ENCODE results near the gene GDI2. TPM values are rescaled to one million over a fixed set of nuclear protein-coding genes. Genes with fewer than 3 reads are reported as not detected.

GDI2 gene
- total and polyA plus RNA-seq, 4 donors, result 103 to 190 (median 155) TPM

- Histone ChIP-seq H3K4me1 (ENCODE audit: control insufficient read depth in 4 of 4, insufficient read depth in 4 of 4, low read length in 3 of 4) (peaks cover 1 to 27% (median 12%) of the 10 kb centered on the region in 4 donors), H3K9me3 (ENCODE audit: control insufficient read depth in 4 of 4, low read length in 3 of 4) (no peaks in the 10 kb centered on the region), H3K9ac (ENCODE audit: low read depth in 1 of 2, low read length in 2 of 2) (no peak overlapping the region), H3K27ac (ENCODE audit: low read depth in 1 of 2, low read length in 2 of 2) (peak overlapping the region; percentile 31 to 42), H3K36me3 (ENCODE audit: control insufficient read depth in 4 of 4, insufficient read depth in 3 of 4, low read depth in 1 of 4, low read length in 3 of 4) (peaks cover 5 to 51% (median 40%) of the 10 kb centered on the region in 4 donors), H3K4me3 (ENCODE audit: low read depth in 1 of 3, low read length in 3 of 3) (no peak overlapping the region), H3K27me3 (ENCODE audit: control insufficient read depth in 4 of 4, insufficient read depth in 4 of 4, low read length in 3 of 4) (no peaks in the 10 kb centered on the region)
- DNase-seq (ENCODE audit: low spot score), result no peak
- 94% methylated on average over 2 of the region's 2 CpGs for WGBS
- no peak for TF ChIP-seq ATF3 (IDR thresholded peaks at IDR 0.05)
- TF ChIP-seq FOXA2 (IDR thresholded peaks at IDR 0.05), result peak; percentile 1
- no peak for TF ChIP-seq RAD21 (IDR thresholded peaks at IDR 0.05)
- no peak for TF ChIP-seq SP1 (IDR thresholded peaks at IDR 0.05)
These were observed 47.0 kb downstream of the GDI2 start for GRCh38 chr10:5766189-5766588.

- no peak for DNase-seq (ENCODE audit: low spot score)
- H3K9ac ChIP-seq (ENCODE audit: low read depth in 1 of 2, low read length in 2 of 2), result no peak overlapping the region
- no peak for TF ChIP-seq JUND (IDR thresholded peaks at IDR 0.05)
- no peak for TF ChIP-seq RXRA (IDR thresholded peaks at IDR 0.05)
- no peak for TF ChIP-seq ZBTB33 (IDR thresholded peaks at IDR 0.05)
- TF ChIP-seq YY1 (IDR thresholded peaks at IDR 0.05), result peak; percentile 30
- TF ChIP-seq RAD21 (IDR thresholded peaks at IDR 0.05), result peak in 1 of 2 donors; percentile 8
- no peak for TF ChIP-seq TAF1 (conservative IDR thresholded peaks at IDR 0.05)
- TF ChIP-seq NR2F2 (IDR thresholded peaks at IDR 0.05), result no peak
- no peak for TF ChIP-seq ATF3 (IDR thresholded peaks at IDR 0.05)
- TF ChIP-seq HNF4G (IDR thresholded peaks at IDR 0.05), result no peak
- TF ChIP-seq SP1 (IDR thresholded peaks at IDR 0.05), result no peak
- no peak for TF ChIP-seq FOXA2 (IDR thresholded peaks at IDR 0.05)
- TF ChIP-seq HNF4A (conservative IDR thresholded peaks at IDR 0.05), result peak in 1 of 2 donors; percentile 13
- no peak for TF ChIP-seq MAX (IDR thresholded peaks at IDR 0.05)
- TF ChIP-seq CTCF (IDR thresholded peaks at IDR 0.05; ENCODE audit: low read depth, low read length, missing input control), result no peak
- TF ChIP-seq FOXA1 (IDR thresholded peaks at IDR 0.05), result no peak
- no peak for TF ChIP-seq EGR1 (IDR thresholded peaks at IDR 0.05; ENCODE audit: low read depth in 2 of 2)
- TF ChIP-seq GABPA (IDR thresholded peaks at IDR 0.05 in 1 of 2, conservative IDR thresholded peaks at IDR 0.05 in 1 of 2), result no peak
- H3K27ac ChIP-seq (ENCODE audit: low read depth in 1 of 2, low read length in 2 of 2), result peak overlapping the region; percentile 39 to 42
- WGBS, result 38% methylated on average over 2 of the region's 2 CpGs
- H3K27me3 ChIP-seq (ENCODE audit: control insufficient read depth in 4 of 4, insufficient read depth in 4 of 4, low read length in 3 of 4), result no peaks in the 10 kb centered on the region
- no peaks in the 10 kb centered on the region for H3K9me3 ChIP-seq (ENCODE audit: control insufficient read depth in 4 of 4, low read length in 3 of 4)
- H3K36me3 ChIP-seq (ENCODE audit: control insufficient read depth in 4 of 4, insufficient read depth in 3 of 4, low read depth in 1 of 4, low read length in 3 of 4), result peaks cover 5 to 56% (median 42%) of the 10 kb centered on the region in 4 donors
- peaks cover 1 to 31% (median 12%) of the 10 kb centered on the region in 4 donors for H3K4me1 ChIP-seq (ENCODE audit: control insufficient read depth in 4 of 4, insufficient read depth in 4 of 4, low read length in 3 of 4)
- H3K4me3 ChIP-seq (ENCODE audit: low read depth in 1 of 3, low read length in 3 of 3), result no peak overlapping the region
These were observed 47.6 kb downstream of the GDI2 start for GRCh38 chr10:5765617-5766016.
